Esophagus muscularis mucosa (tissue), 4 donors: ENCODE measurements around the gene FERMT3. TPM values are rescaled to one million over a fixed set of nuclear protein-coding genes. Genes with fewer than 3 reads are reported as not detected.
A peak's percentile ranks its signal among the peaks of the same experiment; 100 is the strongest.

Source experiments
- DNase-seq: peaks from one replicate; pipeline ENCODE4 v3.0.0-alpha.2; 2017; ENCODE audit errors: extremely low spot score
- H3K27ac ChIP-seq, 4 donors: fragments of 200-600 bp; sonication (generic); replicated peaks in 1 of 4; 1 replicate in 3 of 4; 2 replicates in 1 of 4; pipeline ENCODE4 v1.5.1; 2016 to 2019; ENCODE audit warnings: mild to moderate bottlenecking in 1 of 4
- H3K27me3 ChIP-seq, 4 donors: fragments of 200-600 bp; sonication (generic); one replicate each; pipeline versions ENCODE4 v1.5.1 to v1.6.0; 2016 to 2019
- H3K36me3 ChIP-seq, 4 donors: fragments of 200-600 bp; sonication (generic); one replicate each; pipeline ENCODE4 v1.5.1; 2016 to 2019
- H3K4me1 ChIP-seq, 4 donors: fragments of 200-600 bp; sonication (generic); one replicate each; pipeline ENCODE4 v1.5.1; 2016 to 2019
- H3K4me3 ChIP-seq, 4 donors: fragments of 200-600 bp; sonication (generic); 1 replicate in 2 of 4; 2 replicates in 2 of 4; pipeline ENCODE4 v1.5.1; 2016 to 2019; ENCODE audit warnings: mild to moderate bottlenecking in 4 of 4, moderate library complexity in 1 of 4
- H3K9me3 ChIP-seq, 4 donors: fragments of 200-600 bp; sonication (generic); 1 replicate in 3 of 4; 2 replicates in 1 of 4; pipeline ENCODE4 v1.5.1; 2016 to 2019
- CTCF ChIP-seq, 3 experiments: fragments of 200-600 bp in 2 of 3; fragments of 450-650 bp in 1 of 3; sonication (generic) in 2 of 3; IDR thresholded peaks; one replicate each; pipeline ENCODE4 v1.5.1; 2017 to 2019; ENCODE audit warnings: antibody characterized with exemption in 3 of 3, mild to moderate bottlenecking in 2 of 3, moderate library complexity in 1 of 3
- EP300 ChIP-seq: sonication (generic); formaldehyde crosslinking; IDR thresholded peaks from one replicate; pipeline ENCODE4 v1.6.1; 2017; ENCODE audit warnings: antibody characterized with exemption
- POLR2A ChIP-seq: fragments of 450-650 bp; IDR thresholded peaks from one replicate; pipeline ENCODE4 v1.6.1; 2017; ENCODE audit warnings: antibody characterized with exemption, moderate library complexity, mild to moderate bottlenecking, low read depth
- POLR2AphosphoS5 ChIP-seq, 2 donors: sonication (generic); formaldehyde crosslinking; IDR thresholded peaks; one replicate each; pipeline ENCODE4 v1.6.1; 2017; ENCODE audit warnings: antibody characterized with exemption in 2 of 2
- WGBS: methylation state at CpG from one replicate; pipeline ENCODE4 v1.1.5; 2018; 5-methylcytosine and 5-hydroxymethylcytosine counted together
- intact Hi-C: fragments of 100-400 bp; cut with DNase I; formaldehyde crosslinking; loops from one replicate; pipeline ENCODE4 v1.15.1; 2023
- total RNA-seq, 4 donors: library from RNA; depleted of rRNA; stranded (reverse); fragments of >200 nt; gene quantifications; one replicate each; pipeline versions ENCODE4 v1.1.0 to v1.2.1, GENCODE V29; 2016

The FERMT3 gene
- total RNA-seq, 4 donors from 2014 or later, result 12.9 to 35.5 (median 15.5) TPM

GRCh38 chr11:64247729-64248531 lies 41.4 kb downstream of the FERMT3 start:
- Histone ChIP-seq H3K4me3 (peak overlapping the region; percentile 65 to 86 (median 72)), H3K27ac (peak overlapping the region; percentile 85 to 95 (median 86)), H3K27me3 (no peaks in the 10 kb centered on the region), H3K36me3 (peaks cover 7 to 16% (median 15%) of the 10 kb centered on the region in 4 donors), H3K9me3 (no peaks in the 10 kb centered on the region), H3K4me1 (peaks cover 42 to 75% (median 62%) of the 10 kb centered on the region in 4 donors)
- no peak for DNase-seq
- WGBS, result 40% methylated on average over 25 of the region's 31 CpGs
- intact Hi-C loops, result no loop called here
- TF ChIP-seq CTCF (IDR thresholded peaks at IDR 0.05) (peak in 1 of 3 experiments; percentile 1), EP300 (no peak)

DNA sequence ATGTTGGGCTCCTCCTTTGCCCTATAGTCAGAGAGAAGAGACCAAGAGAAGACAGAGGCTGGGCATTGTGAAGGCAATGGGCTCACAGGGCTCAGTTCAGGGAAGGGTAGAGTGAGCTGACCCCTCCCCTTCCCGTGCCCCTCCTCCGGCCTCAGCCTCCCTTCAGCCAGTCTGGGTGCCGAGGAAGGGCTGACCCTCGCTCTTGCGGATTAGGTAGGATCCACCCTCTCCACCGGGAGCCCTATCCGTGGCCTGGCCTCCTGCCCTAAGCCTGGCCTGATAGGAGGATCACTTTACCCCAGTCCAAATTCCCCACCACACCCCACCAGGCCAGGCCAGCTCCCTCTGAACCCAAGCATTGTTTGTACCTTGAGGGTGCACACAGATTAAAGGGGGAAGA lies 42.1 kb downstream of the FERMT3 start:
- no peak overlapping the region for H3K4me3 ChIP-seq
- H3K9me3 ChIP-seq, result no peaks in the 10 kb centered on the region
- H3K4me1 ChIP-seq, result peaks cover 45 to 75% (median 63%) of the 10 kb centered on the region in 4 donors
- intact Hi-C loops, result no loop called here
- no peak overlapping the region for H3K27ac ChIP-seq
- no peaks in the 10 kb centered on the region for H3K27me3 ChIP-seq
- peaks cover 6 to 9% (median 8%) of the 10 kb centered on the region in 4 donors for H3K36me3 ChIP-seq
- no peak for DNase-seq
- no CpG with 5 or more reads among the region's 7 CpGs for WGBS
- TF ChIP-seq POLR2A, result no peak
- no peak for TF ChIP-seq CTCF (IDR thresholded peaks at IDR 0.05)
- no peak for TF ChIP-seq POLR2AphosphoS5 (IDR thresholded peaks at IDR 0.05)
- TF ChIP-seq EP300, result no peak

DNA sequence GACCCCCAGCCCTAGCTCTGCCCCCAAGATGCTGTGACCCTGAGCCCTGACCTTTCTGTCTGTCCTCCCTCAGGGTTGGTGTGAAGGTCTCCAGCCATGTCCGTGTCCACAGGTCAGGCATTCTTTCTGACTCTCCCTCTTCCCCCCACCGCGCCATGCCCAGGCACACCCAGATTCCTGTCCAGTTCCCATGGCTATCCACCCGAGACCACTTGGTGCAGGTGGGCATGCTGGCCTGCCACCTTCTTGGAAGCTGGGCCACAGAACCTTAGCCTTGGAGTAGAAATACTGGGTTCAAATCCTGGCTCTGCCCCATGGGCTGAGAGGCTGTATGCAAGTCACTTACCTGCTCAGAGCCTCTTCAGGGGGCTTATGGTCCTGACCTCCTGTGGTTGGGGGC lies 42.5 kb downstream of the FERMT3 start:
- no peaks in the 10 kb centered on the region for H3K27me3 ChIP-seq
- H3K27ac ChIP-seq, result no peak overlapping the region
- peaks cover 49 to 75% (median 67%) of the 10 kb centered on the region in 4 donors for H3K4me1 ChIP-seq
- H3K4me3 ChIP-seq, result no peak overlapping the region
- DNase-seq, result no peak
- 87% methylated on average over 4 of the region's 4 CpGs for WGBS
- peaks cover 2 to 5% (median 4%) of the 10 kb centered on the region in 4 donors for H3K36me3 ChIP-seq
- TF ChIP-seq EP300, result no peak
- no peak for TF ChIP-seq POLR2A
- TF ChIP-seq CTCF (IDR thresholded peaks at IDR 0.05), result no peak
- no peak for TF ChIP-seq POLR2AphosphoS5 (IDR thresholded peaks at IDR 0.05)
- H3K9me3 ChIP-seq, result no peaks in the 10 kb centered on the region
- intact Hi-C loops, result no loop called here

DNA sequence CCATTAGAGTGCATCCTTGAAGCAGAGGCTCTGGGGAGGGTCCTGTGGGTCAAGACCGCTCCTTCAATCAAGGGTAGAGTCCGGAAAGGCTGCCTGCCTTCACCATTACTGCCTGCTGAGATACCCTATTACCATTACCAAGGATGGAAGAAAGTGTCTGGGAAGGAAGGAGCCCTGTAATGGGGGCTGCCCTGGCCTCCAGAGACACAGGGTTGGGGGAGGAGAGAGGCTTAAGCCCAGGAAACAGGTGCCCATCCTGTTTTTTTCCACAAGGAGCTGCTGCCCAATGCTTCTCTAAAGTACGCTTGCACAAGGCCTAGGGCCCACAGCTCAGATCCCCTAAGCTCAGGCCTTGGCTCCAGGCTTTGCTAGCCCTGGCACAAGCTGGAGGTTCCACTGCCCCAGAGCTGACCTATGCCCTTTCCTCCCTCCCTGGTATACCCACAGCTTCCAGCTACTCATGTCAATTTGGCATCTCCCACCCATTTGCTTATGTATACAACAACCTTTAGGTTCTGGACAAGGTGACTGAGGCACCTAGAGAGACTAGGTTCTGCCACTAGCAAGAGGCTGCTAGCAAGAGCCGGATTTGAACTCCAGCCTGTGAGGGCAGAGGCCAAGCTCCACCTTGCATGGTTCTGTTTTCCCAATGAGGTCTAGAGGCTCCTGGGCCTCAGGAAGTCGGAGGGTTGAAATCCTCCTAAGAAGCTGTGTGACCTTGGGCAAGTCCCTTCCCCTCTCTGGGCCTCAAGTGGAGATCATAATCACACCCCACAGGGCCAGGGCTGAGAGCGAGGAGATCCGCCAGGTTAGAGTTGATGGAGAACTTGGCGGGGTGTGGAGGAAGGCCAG lies 43.3 kb downstream of the FERMT3 start:
- H3K27ac ChIP-seq, result no peak overlapping the region
- intact Hi-C loops, result no loop called here
- no peak overlapping the region for H3K4me3 ChIP-seq
- WGBS, result 89% methylated on average over 8 of the region's 8 CpGs
- no peaks in the 10 kb centered on the region for H3K27me3 ChIP-seq
- no peaks in the 10 kb centered on the region for H3K9me3 ChIP-seq
- TF ChIP-seq POLR2AphosphoS5 (IDR thresholded peaks at IDR 0.05) (no peak), EP300 (no peak), CTCF (IDR thresholded peaks at IDR 0.05) (no peak), POLR2A (no peak)
- no peak for DNase-seq
- peaks cover 0 to 7% (median 6%) of the 10 kb centered on the region in 4 donors for H3K36me3 ChIP-seq
- peaks cover 48 to 72% (median 65%) of the 10 kb centered on the region in 4 donors for H3K4me1 ChIP-seq
